Pancreas (tissue), 10 donors: ENCODE measurements around the gene TMEM151A. TPM values are rescaled to one million over a fixed set of nuclear protein-coding genes. Genes with fewer than 3 reads are reported as not detected.

Experiments used
- ATAC-seq, 4 donors: fragments of 200-7000 bp; cut with Tn5 transposase; one replicate each; pipeline versions ENCODE4 v1.8.0 to v1.9.1; 2020; ENCODE audit warnings: mild to moderate bottlenecking in 4 of 4, moderate library complexity in 4 of 4
- DNase-seq, 6 donors: peaks; one replicate each; pipeline ENCODE4 v3.0.0-alpha.2; 2020
- FAIRE-seq: peaks from 2 replicates; lab custom pipeline; 2012; peaks lifted over from hg19 to GRCh38; lab: Jason Lieb, UNC
- H3K27ac ChIP-seq, 4 donors: fragments of 200-600 bp; sonication (generic); 1 replicate in 3 of 4; 2 replicates in 1 of 4; pipeline versions ENCODE4 v1.5.0 to v1.8.0; 2020
- H3K27me3 ChIP-seq, 4 donors: fragments of 200-600 bp; one replicate each; pipeline ENCODE4 v1.8.0; 2021
- H3K36me3 ChIP-seq, 3 donors: fragments of 200-600 bp; sonication (generic) in 1 of 3; one replicate each; pipeline versions ENCODE4 v1.5.0 to v1.8.0; 2020 to 2021
- H3K4me1 ChIP-seq, 3 donors: fragments of 200-600 bp; one replicate each; pipeline ENCODE4 v1.8.0; 2021
- H3K4me3 ChIP-seq, 4 donors: fragments of 200-600 bp; sonication (generic) in 2 of 4; one replicate each; pipeline versions ENCODE4 v1.5.0 to v1.8.0; 2020 to 2021
- H3K9me3 ChIP-seq, 4 donors: fragments of 200-600 bp; one replicate each; pipeline ENCODE4 v1.8.0; 2021
- CTCF ChIP-seq, 4 donors: fragments of 200-600 bp; sonication (generic) in 3 of 4; IDR thresholded peaks; one replicate each; pipeline versions ENCODE4 v1.5.0 to v1.8.0; 2021; ENCODE audit warnings: antibody characterized with exemption in 4 of 4
- WGBS, 2 donors: extraction: QIAGEN DNeasy Blood & Tissue Kit; methylation state at CpG; one replicate each; pipeline ENCODE4 v1.1.7; 2013; 5-methylcytosine and 5-hydroxymethylcytosine counted together
- intact Hi-C, 3 donors: fragments of 100-400 bp; cut with DNase I; formaldehyde crosslinking; loops; one replicate each; pipeline versions ENCODE4 v1.11.1 to v1.14.2; 2022
- polyA plus RNA-seq, 2 donors: library from polyadenylated mRNA; stranded (reverse); fragments of 200-250 nt; gene quantifications; one replicate each; pipeline ENCODE4 v1.2.3, GENCODE V29; 2013
- total RNA-seq, 6 donors: library from RNA; stranded (reverse); fragmentation: NEBNext Ultra II Directional in 4 of 6; extraction: Animal tissue kit (Norgen Biotek cat#: 25700) in 4 of 6; gene quantifications; one replicate each; pipeline versions ENCODE4 v1.2.1 to v1.2.4, GENCODE V29; 2021 to 2023
- donor health status: healthy with polysubstance abuse.
- donor health status: DM: no; HTN: no; CAD: no; lungs with moderate emphysema.
- donor health status: DM: no; HTN: no; CAD: no.
- donor health status: control.
- donor health status: control.
- donor health status: Bipolar disorder and iron deficiency.
- donor health status: DM: yes; HTN: yes; CAD: no.
- donor health status: DM: no; HTN: no; CAD: no.
- donor health status: DM: no; HTN: no; CAD: no.
- donor health status: DM: yes; HTN: yes; CAD: no.

TMEM151A gene
- total and polyA plus RNA-seq, 8 donors: 0.49 to 4.4 (median 0.75) TPM

DNA sequence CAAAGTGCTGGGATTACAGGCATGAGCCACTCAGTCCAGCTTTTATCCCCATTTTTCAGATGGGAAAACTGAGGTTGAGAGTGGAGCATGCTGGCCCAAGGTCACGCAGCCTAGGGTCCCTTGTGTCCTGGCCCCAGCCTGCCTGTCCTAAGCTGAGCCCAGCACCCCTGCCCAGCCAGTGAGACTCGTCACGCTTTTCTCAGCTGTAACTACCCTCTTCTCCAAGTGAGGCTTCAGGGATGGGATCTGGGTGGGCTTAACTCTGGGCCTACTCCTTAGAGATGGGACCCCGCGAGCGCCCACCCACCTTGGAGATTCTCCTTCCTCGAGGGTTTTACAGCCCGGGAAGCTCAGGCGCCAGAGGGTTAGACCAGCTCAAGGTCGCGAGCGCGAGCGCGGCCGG is 390 bp upstream of the TMEM151A start:
- no peaks in the 10 kb centered on the region for H3K36me3 ChIP-seq
- ATAC-seq (no peak), FAIRE-seq (no peak), DNase-seq (peak in 1 of 6 donors; percentile 68)
- 16 to 17% methylated on average over 10 to 16 of the region's 16 CpGs for WGBS, 2 donors
- no peaks in the 10 kb centered on the region for H3K27me3 ChIP-seq
- H3K4me3 ChIP-seq: peak overlapping the region in 2 of 4 donors; percentile 57 to 64
- H3K9me3 ChIP-seq: no peaks in the 10 kb centered on the region
- intact Hi-C loops: no loop called here
- peaks cover 0 to 17% (median 15%) of the 10 kb centered on the region in 3 donors for H3K4me1 ChIP-seq
- no peak for TF ChIP-seq CTCF (IDR thresholded peaks at IDR 0.05)
- H3K27ac ChIP-seq: no peak overlapping the region

DNA sequence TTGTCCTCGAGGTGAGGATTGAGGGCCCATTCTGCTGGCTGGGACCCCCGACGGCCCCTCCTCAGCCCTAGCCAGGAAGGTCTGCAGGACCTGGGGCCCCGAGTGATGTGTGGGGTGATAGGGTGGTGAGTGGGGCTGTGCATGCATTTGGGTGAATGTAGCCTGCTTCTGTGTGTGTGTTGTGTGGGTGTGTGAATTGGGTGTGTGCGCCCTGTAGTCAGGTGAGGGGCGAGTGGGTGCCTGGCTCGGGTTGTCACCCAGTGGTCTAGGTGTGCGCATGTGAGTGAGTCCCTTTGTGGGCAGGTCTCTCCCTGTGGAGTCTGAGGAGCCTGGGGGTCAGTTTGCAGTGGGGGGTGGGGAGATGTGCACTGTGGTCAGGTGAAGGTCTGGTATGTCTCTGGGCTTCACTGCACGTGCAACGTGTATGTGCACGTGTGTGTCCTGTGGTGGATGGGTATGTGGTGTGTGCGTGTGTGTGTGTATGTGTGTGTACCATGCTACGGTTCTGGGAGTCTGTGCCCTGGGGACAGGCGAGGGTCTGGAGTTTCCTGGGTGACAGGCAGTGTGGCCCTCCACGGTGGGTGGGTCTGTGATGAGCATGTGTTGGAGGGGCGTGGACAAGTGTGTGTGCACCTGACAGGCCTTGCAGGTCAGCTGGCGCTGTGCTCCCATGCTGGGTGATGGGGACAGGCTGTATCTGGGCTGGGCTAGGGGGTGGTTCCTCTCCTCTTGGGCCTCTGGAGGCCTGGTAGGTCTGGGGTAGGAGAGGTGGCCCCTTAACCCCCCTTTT is 1.0 kb downstream of the TMEM151A start:
- Histone ChIP-seq H3K4me1 (peaks cover 0 to 14% (median 13%) of the 10 kb centered on the region in 3 donors), H3K27me3 (no peaks in the 10 kb centered on the region), H3K4me3 (peak overlapping the region in 1 of 4 donors; percentile 64), H3K9me3 (no peaks in the 10 kb centered on the region), H3K27ac (no peak overlapping the region), H3K36me3 (no peaks in the 10 kb centered on the region)
- ATAC-seq: no peak
- intact Hi-C loops: no loop called here
- FAIRE-seq: no peak
- DNase-seq: peak in 1 of 6 donors; percentile 2
- 42 to 52% methylated on average over 14 to 17 of the region's 17 CpGs for WGBS, 2 donors
- no peak for TF ChIP-seq CTCF (IDR thresholded peaks at IDR 0.05)

- no peak overlapping the region for H3K27ac ChIP-seq
- FAIRE-seq (no peak), ATAC-seq (no peak), DNase-seq (peak in 1 of 6 donors; percentile 2)
- H3K27me3 ChIP-seq: no peaks in the 10 kb centered on the region
- no peaks in the 10 kb centered on the region for H3K9me3 ChIP-seq
- no peak for TF ChIP-seq CTCF (IDR thresholded peaks at IDR 0.05)
- no peaks in the 10 kb centered on the region for H3K36me3 ChIP-seq
- H3K4me3 ChIP-seq: no peak overlapping the region
- whole genome bisulfite sequencing, 2 donors: 80 to 96% methylated on average over 4 of the region's 4 CpGs
- peaks cover 0 to 9% (median 9%) of the 10 kb centered on the region in 3 donors for H3K4me1 ChIP-seq
- intact Hi-C loops: no loop called here
Measured at GRCh38 chr11:66293352-66293751, 1.7 kb downstream of the TMEM151A start.

- peak in 2 of 6 donors; percentile 1 to 58 for DNase-seq
- 83 to 88% methylated on average over 28 to 30 of the region's 30 CpGs for WGBS, 2 donors
- Histone ChIP-seq H3K27ac (no peak overlapping the region), H3K27me3 (no peaks in the 10 kb centered on the region), H3K4me3 (no peak overlapping the region), H3K36me3 (no peaks in the 10 kb centered on the region), H3K4me1 (peaks cover 0 to 9% (median 9%) of the 10 kb centered on the region in 3 donors), H3K9me3 (no peaks in the 10 kb centered on the region)
- no peak for ATAC-seq
- no peak for TF ChIP-seq CTCF (IDR thresholded peaks at IDR 0.05)
- intact Hi-C loops: no loop called here
- FAIRE-seq: no peak
Measured at GRCh38 chr11:66293777-66294625, 2.3 kb downstream of the TMEM151A start.
